HepG2 (cell line): ENCODE measurements around the gene TMEM214.

Experiments used
- TF ChIP-seq, protein P1 (sequence below): sonication (generic); formaldehyde crosslinking; IDR thresholded peaks from 2 replicates; pipeline ENCODE4 v1.5.0; 2020; ENCODE audit warnings: mild to moderate bottlenecking, missing genetic modification reagents, moderate library complexity
- TF ChIP-seq, protein P2 (sequence below): sonication (generic); formaldehyde crosslinking; IDR thresholded peaks from 2 replicates; pipeline ENCODE4 v1.4.0; 2020; ENCODE audit warnings: missing genetic modification reagents

DNA sequence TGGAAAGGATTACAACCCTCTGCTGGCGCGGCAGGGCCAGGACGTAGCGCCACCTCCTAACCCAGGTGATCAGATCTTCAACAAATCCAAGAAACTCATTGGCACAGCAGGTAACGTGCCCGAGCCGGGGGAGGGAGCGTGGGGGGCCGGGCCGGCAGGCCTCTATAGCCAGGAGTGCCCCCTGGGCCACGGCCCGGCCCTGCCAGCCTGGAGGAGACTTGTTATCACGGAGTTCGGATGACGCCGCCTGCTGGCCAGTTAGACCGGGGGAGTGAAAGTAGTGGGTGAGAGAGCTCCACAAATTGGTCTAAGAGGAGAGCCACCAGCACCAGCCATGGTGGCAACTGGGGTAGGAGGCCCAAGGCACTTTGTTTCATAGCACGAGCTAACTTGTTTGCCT lies 8.6 kb upstream of the TMEM214 start:
- TF ChIP-seq, protein P1, sequence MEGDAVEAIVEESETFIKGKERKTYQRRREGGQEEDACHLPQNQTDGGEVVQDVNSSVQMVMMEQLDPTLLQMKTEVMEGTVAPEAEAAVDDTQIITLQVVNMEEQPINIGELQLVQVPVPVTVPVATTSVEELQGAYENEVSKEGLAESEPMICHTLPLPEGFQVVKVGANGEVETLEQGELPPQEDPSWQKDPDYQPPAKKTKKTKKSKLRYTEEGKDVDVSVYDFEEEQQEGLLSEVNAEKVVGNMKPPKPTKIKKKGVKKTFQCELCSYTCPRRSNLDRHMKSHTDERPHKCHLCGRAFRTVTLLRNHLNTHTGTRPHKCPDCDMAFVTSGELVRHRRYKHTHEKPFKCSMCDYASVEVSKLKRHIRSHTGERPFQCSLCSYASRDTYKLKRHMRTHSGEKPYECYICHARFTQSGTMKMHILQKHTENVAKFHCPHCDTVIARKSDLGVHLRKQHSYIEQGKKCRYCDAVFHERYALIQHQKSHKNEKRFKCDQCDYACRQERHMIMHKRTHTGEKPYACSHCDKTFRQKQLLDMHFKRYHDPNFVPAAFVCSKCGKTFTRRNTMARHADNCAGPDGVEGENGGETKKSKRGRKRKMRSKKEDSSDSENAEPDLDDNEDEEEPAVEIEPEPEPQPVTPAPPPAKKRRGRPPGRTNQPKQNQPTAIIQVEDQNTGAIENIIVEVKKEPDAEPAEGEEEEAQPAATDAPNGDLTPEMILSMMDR: 0 out of 2 replicates have a peak, but pooled peaks have one; percentile 29
- TF ChIP-seq, protein P2, sequence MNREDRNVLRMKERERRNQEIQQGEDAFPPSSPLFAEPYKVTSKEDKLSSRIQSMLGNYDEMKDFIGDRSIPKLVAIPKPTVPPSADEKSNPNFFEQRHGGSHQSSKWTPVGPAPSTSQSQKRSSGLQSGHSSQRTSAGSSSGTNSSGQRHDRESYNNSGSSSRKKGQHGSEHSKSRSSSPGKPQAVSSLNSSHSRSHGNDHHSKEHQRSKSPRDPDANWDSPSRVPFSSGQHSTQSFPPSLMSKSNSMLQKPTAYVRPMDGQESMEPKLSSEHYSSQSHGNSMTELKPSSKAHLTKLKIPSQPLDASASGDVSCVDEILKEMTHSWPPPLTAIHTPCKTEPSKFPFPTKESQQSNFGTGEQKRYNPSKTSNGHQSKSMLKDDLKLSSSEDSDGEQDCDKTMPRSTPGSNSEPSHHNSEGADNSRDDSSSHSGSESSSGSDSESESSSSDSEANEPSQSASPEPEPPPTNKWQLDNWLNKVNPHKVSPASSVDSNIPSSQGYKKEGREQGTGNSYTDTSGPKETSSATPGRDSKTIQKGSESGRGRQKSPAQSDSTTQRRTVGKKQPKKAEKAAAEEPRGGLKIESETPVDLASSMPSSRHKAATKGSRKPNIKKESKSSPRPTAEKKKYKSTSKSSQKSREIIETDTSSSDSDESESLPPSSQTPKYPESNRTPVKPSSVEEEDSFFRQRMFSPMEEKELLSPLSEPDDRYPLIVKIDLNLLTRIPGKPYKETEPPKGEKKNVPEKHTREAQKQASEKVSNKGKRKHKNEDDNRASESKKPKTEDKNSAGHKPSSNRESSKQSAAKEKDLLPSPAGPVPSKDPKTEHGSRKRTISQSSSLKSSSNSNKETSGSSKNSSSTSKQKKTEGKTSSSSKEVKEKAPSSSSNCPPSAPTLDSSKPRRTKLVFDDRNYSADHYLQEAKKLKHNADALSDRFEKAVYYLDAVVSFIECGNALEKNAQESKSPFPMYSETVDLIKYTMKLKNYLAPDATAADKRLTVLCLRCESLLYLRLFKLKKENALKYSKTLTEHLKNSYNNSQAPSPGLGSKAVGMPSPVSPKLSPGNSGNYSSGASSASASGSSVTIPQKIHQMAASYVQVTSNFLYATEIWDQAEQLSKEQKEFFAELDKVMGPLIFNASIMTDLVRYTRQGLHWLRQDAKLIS (CRISPR knock-in tag): no peak
